ENCODE results near the gene CAMK2D. TPM values are rescaled to one million over a fixed set of nuclear protein-coding genes. Genes with fewer than 3 reads are reported as not detected.

Gene CAMK2D
- total and polyA plus RNA-seq, 4 donors, result 10.1 to 31.0 (median 25.6) TPM

DNA sequence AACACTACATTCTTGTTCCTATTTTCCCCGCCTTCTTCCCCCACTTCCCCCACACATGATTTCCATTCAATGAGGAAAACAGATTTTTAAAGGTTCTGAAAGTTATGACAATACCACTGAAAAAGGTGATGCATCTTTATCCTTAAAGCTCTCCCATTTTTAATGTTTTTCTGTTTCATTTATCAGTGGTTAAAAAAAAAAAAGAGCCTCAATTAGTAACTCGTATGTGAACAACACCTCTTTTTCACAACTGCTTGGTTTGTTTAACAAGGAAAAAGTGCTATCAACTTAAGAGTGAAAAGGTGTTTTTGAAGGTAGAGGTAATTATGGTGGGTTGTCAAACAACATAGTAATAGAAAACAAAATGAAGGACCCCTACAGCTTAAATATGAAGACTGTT, 8.2 kb upstream of the CAMK2D start:
- H3K4me1 ChIP-seq (ENCODE audit: control insufficient read depth in 4 of 4, insufficient read depth in 4 of 4, low read length in 3 of 4), result peaks cover 0 to 3% (median under 1%) of the 10 kb centered on the region in 4 donors
- H3K9ac ChIP-seq (ENCODE audit: low read depth in 1 of 2, low read length in 2 of 2), result no peak overlapping the region
- WGBS, result 89% methylated on average over 2 of the region's 2 CpGs
- no peak for DNase-seq (ENCODE audit: low spot score)
- no peaks in the 10 kb centered on the region for H3K36me3 ChIP-seq (ENCODE audit: control insufficient read depth in 4 of 4, insufficient read depth in 3 of 4, low read depth in 1 of 4, low read length in 3 of 4)
- no peak overlapping the region for H3K27ac ChIP-seq (ENCODE audit: low read depth in 1 of 2, low read length in 2 of 2)
- H3K27me3 ChIP-seq (ENCODE audit: control insufficient read depth in 4 of 4, insufficient read depth in 4 of 4, low read length in 3 of 4), result no peaks in the 10 kb centered on the region
- no peak for TF ChIP-seq SP1 (IDR thresholded peaks at IDR 0.05)
- H3K4me3 ChIP-seq (ENCODE audit: low read depth in 1 of 3, low read length in 3 of 3), result no peak overlapping the region
- H3K9me3 ChIP-seq (ENCODE audit: control insufficient read depth in 4 of 4, low read length in 3 of 4), result no peaks in the 10 kb centered on the region

DNA sequence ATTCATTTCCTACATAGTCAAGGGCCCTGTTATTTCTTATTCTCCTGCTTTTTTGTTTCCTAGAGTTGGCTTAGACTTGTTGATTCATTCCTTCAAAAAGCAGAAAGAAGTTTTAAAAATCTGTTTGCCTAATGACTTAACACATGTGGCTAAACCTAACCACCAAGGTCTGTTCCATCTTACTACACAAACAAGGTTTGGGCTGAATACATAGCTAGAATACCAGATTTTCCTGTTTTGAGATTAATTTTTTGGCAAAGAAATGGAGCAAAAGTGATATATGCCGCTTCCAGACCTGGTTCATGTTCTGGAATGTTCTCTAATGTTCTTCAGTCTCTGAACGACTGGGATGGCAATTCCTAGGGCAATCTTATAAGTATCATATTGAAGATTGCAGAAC, 7.4 kb upstream of the CAMK2D start:
- Histone ChIP-seq H3K9me3 (ENCODE audit: control insufficient read depth in 4 of 4, low read length in 3 of 4) (no peaks in the 10 kb centered on the region), H3K4me3 (ENCODE audit: low read depth in 1 of 3, low read length in 3 of 3) (no peak overlapping the region), H3K9ac (ENCODE audit: low read depth in 1 of 2, low read length in 2 of 2) (no peak overlapping the region), H3K27ac (ENCODE audit: low read depth in 1 of 2, low read length in 2 of 2) (no peak overlapping the region), H3K27me3 (ENCODE audit: control insufficient read depth in 4 of 4, insufficient read depth in 4 of 4, low read length in 3 of 4) (no peaks in the 10 kb centered on the region), H3K36me3 (ENCODE audit: control insufficient read depth in 4 of 4, insufficient read depth in 3 of 4, low read depth in 1 of 4, low read length in 3 of 4) (no peaks in the 10 kb centered on the region), H3K4me1 (ENCODE audit: control insufficient read depth in 4 of 4, insufficient read depth in 4 of 4, low read length in 3 of 4) (peaks cover 0 to 10% (median 3%) of the 10 kb centered on the region in 4 donors)
- no peak for TF ChIP-seq SP1 (IDR thresholded peaks at IDR 0.05)
- no peak for TF ChIP-seq NR2F2 (IDR thresholded peaks at IDR 0.05)
- TF ChIP-seq RXRA (IDR thresholded peaks at IDR 0.05), result no peak
- TF ChIP-seq YY1 (IDR thresholded peaks at IDR 0.05), result no peak
- no peak for TF ChIP-seq FOXA1 (IDR thresholded peaks at IDR 0.05)
- no peak for TF ChIP-seq HNF4G (IDR thresholded peaks at IDR 0.05)
- no peak for TF ChIP-seq HNF4A (conservative IDR thresholded peaks at IDR 0.05)
- TF ChIP-seq, protein P1, sequence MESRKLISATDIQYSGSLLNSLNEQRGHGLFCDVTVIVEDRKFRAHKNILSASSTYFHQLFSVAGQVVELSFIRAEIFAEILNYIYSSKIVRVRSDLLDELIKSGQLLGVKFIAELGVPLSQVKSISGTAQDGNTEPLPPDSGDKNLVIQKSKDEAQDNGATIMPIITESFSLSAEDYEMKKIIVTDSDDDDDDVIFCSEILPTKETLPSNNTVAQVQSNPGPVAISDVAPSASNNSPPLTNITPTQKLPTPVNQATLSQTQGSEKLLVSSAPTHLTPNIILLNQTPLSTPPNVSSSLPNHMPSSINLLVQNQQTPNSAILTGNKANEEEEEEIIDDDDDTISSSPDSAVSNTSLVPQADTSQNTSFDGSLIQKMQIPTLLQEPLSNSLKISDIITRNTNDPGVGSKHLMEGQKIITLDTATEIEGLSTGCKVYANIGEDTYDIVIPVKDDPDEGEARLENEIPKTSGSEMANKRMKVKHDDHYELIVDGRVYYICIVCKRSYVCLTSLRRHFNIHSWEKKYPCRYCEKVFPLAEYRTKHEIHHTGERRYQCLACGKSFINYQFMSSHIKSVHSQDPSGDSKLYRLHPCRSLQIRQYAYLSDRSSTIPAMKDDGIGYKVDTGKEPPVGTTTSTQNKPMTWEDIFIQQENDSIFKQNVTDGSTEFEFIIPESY (IDR thresholded peaks at IDR 0.05), result no peak
- TF ChIP-seq, protein P2, sequence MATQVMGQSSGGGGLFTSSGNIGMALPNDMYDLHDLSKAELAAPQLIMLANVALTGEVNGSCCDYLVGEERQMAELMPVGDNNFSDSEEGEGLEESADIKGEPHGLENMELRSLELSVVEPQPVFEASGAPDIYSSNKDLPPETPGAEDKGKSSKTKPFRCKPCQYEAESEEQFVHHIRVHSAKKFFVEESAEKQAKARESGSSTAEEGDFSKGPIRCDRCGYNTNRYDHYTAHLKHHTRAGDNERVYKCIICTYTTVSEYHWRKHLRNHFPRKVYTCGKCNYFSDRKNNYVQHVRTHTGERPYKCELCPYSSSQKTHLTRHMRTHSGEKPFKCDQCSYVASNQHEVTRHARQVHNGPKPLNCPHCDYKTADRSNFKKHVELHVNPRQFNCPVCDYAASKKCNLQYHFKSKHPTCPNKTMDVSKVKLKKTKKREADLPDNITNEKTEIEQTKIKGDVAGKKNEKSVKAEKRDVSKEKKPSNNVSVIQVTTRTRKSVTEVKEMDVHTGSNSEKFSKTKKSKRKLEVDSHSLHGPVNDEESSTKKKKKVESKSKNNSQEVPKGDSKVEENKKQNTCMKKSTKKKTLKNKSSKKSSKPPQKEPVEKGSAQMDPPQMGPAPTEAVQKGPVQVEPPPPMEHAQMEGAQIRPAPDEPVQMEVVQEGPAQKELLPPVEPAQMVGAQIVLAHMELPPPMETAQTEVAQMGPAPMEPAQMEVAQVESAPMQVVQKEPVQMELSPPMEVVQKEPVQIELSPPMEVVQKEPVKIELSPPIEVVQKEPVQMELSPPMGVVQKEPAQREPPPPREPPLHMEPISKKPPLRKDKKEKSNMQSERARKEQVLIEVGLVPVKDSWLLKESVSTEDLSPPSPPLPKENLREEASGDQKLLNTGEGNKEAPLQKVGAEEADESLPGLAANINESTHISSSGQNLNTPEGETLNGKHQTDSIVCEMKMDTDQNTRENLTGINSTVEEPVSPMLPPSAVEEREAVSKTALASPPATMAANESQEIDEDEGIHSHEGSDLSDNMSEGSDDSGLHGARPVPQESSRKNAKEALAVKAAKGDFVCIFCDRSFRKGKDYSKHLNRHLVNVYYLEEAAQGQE (IDR thresholded peaks at IDR 0.05), result no peak
- TF ChIP-seq EGR1 (IDR thresholded peaks at IDR 0.05; ENCODE audit: low read depth in 2 of 2), result no peak
- no peak for TF ChIP-seq TAF1 (conservative IDR thresholded peaks at IDR 0.05)
- TF ChIP-seq, protein P3, sequence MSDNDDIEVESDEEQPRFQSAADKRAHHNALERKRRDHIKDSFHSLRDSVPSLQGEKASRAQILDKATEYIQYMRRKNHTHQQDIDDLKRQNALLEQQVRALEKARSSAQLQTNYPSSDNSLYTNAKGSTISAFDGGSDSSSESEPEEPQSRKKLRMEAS (IDR thresholded peaks at IDR 0.05), result no peak
- no peak for TF ChIP-seq FOXA2 (IDR thresholded peaks at IDR 0.05)
- TF ChIP-seq RAD21 (IDR thresholded peaks at IDR 0.05), result no peak
- TF ChIP-seq, protein P4, sequence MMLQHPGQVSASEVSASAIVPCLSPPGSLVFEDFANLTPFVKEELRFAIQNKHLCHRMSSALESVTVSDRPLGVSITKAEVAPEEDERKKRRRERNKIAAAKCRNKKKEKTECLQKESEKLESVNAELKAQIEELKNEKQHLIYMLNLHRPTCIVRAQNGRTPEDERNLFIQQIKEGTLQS (IDR thresholded peaks at IDR 0.05), result no peak
- TF ChIP-seq GABPA (IDR thresholded peaks at IDR 0.05 in 1 of 2, conservative IDR thresholded peaks at IDR 0.05 in 1 of 2), result no peak
- TF ChIP-seq, protein P5, sequence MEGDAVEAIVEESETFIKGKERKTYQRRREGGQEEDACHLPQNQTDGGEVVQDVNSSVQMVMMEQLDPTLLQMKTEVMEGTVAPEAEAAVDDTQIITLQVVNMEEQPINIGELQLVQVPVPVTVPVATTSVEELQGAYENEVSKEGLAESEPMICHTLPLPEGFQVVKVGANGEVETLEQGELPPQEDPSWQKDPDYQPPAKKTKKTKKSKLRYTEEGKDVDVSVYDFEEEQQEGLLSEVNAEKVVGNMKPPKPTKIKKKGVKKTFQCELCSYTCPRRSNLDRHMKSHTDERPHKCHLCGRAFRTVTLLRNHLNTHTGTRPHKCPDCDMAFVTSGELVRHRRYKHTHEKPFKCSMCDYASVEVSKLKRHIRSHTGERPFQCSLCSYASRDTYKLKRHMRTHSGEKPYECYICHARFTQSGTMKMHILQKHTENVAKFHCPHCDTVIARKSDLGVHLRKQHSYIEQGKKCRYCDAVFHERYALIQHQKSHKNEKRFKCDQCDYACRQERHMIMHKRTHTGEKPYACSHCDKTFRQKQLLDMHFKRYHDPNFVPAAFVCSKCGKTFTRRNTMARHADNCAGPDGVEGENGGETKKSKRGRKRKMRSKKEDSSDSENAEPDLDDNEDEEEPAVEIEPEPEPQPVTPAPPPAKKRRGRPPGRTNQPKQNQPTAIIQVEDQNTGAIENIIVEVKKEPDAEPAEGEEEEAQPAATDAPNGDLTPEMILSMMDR (IDR thresholded peaks at IDR 0.05; ENCODE audit: low read depth, low read length, missing input control), result no peak
- TF ChIP-seq JUND (IDR thresholded peaks at IDR 0.05), result no peak
- 93% methylated on average over 2 of the region's 2 CpGs for WGBS
- no peak for DNase-seq (ENCODE audit: low spot score)
